Midbrain (tissue), 1 donor: ENCODE results near the gene BAHD1.
A peak's percentile ranks its signal among the peaks of the same experiment; 100 is the strongest.

Experiments used
- DNase-seq: peaks from one replicate; lab custom pipeline; 2025; lab: John Stamatoyannopoulos, UW

Gene BAHD1

GRCh38 chr15:40467261-40467615, 26.5 kb downstream of the BAHD1 start:
- no peak for DNase-seq

- no peak for DNase-seq
Measured at GRCh38 chr15:40468898-40469331, 28.2 kb downstream of the BAHD1 start.

- DNase-seq = no peak
Measured at GRCh38 chr15:40469776-40470390, 29.1 kb downstream of the BAHD1 start.

GRCh38 chr15:40470423-40471104, 29.8 kb downstream of the BAHD1 start, which contains the start of gene CHST14:
TSS of gene CHST14 (plus strand) at chr15:40470984. CDS start at chr15:40471214, 230 bp downstream.
- peak; percentile 64 for DNase-seq

- peak; percentile 22 for DNase-seq
Measured at GRCh38 chr15:40471105-40471807, 30.5 kb downstream of the BAHD1 start.

- no peak for DNase-seq
Measured at GRCh38 chr15:40471808-40472150, 31.0 kb downstream of the BAHD1 start.

GRCh38 chr15:40472171-40472727, 31.5 kb downstream of the BAHD1 start:
- no peak for DNase-seq

- DNase-seq = no peak
Measured at GRCh38 chr15:40474581-40474980, 33.8 kb downstream of the BAHD1 start.

- no peak for DNase-seq
Measured at GRCh38 chr15:40477642-40478327, 37.0 kb downstream of the BAHD1 start.

- DNase-seq = no peak
Measured at GRCh38 chr15:40479024-40479423, 38.3 kb downstream of the BAHD1 start.

GRCh38 chr15:40481341-40482074, 40.8 kb downstream of the BAHD1 start:
- DNase-seq = no peak

- DNase-seq = no peak
Measured at GRCh38 chr15:40483919-40484318, 43.2 kb downstream of the BAHD1 start.

GRCh38 chr15:40486066-40486770, 45.5 kb downstream of the BAHD1 start:
- DNase-seq = no peak

GRCh38 chr15:40487816-40488682, 47.3 kb downstream of the BAHD1 start:
- no peak for DNase-seq

- no peak for DNase-seq
Measured at GRCh38 chr15:40489274-40490175, 48.8 kb downstream of the BAHD1 start.

GRCh38 chr15:40493089-40493840, 52.5 kb downstream of the BAHD1 start:
- DNase-seq = no peak

- no peak for DNase-seq
Measured at GRCh38 chr15:40495516-40495915, 54.8 kb downstream of the BAHD1 start.

GRCh38 chr15:40498418-40498817, 57.7 kb downstream of the BAHD1 start:
- DNase-seq = no peak
